ENCODE results near the gene CYB5R2. TPM values are rescaled to one million over a fixed set of nuclear protein-coding genes. Genes with fewer than 3 reads are reported as not detected.

The CYB5R2 gene
- total and polyA plus RNA-seq, 10 donors: 1.2 to 5.3 (median 2.8) TPM

DNA sequence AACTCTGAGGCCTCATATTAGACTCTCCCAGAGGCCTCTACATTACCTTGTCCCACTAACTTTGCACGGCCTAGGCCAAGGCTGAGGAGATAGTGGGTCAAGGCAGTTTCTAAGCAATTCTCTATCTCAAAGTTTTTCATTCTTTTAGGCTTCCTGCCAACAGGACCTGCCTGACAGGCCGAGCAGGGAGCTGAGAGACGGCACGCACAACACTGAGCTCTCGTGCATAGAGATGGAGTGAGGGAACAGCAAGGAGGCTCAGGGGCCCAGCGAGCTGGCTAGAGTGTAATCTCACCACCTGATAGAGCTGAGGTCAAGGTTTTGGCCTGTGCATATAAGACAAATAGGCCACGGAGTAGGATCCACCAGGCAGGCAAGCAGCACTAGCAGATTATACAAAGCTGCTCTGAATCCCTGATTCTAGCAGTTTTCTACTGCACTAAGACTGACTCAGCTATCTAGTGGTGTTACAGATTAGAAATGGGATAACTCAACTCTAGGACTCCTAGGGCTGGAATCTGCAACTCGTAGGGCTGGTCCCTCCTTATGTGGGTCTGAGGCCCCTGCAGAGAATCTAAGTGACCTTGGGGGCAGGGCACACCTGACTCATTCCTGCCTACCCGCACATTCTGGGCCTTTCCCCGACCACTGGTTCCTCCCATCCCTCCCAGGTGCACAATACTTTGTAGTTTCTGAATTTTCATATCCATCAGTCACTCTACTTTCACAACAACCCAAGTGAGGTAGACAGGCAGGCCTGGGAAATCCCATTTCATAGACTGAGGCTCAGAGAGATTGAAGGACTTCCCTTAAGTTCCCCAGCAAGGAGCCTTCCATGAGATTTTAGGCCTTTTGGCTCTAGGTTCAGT, 1.7 kb downstream of the CYB5R2 start:
- peaks cover 2 to 63% (median 35%) of the 10 kb centered on the region in 7 donors for H3K27me3 ChIP-seq (replicated peaks in 1 of 7)
- 74 to 85% (median 84%) methylated on average over 10 of the region's 10 CpGs for WGBS, 5 donors
- no peak overlapping the region for H3K4me3 ChIP-seq
- intact Hi-C loops (cut with DNase I; ENCODE audit: low total_unique reads): no loop called here
- H3K27ac ChIP-seq: no peak overlapping the region
- DNase-seq: no peak
- H3K4me1 ChIP-seq: peaks cover 0 to 23% (median 16%) of the 10 kb centered on the region in 6 donors
- H3K36me3 ChIP-seq: peaks cover 0 to 4% (median 0%) of the 10 kb centered on the region in 6 donors
- no peak for TF ChIP-seq CTCF (IDR thresholded peaks at IDR 0.05 in 8 of 11, conservative IDR thresholded peaks at IDR 0.05 in 3 of 11)
- TF ChIP-seq POLR2AphosphoS5 (IDR thresholded peaks at IDR 0.05): no peak
- no peak for TF ChIP-seq POLR2A (IDR thresholded peaks at IDR 0.05)
- peaks cover 0 to under 1% (median 0%) of the 10 kb centered on the region in 8 donors for H3K9me3 ChIP-seq

GRCh38 chr11:7670641-7671040, 2.7 kb downstream of the CYB5R2 start:
- 48 to 93% (median 59%) methylated on average over 4 of the region's 4 CpGs for WGBS, 5 donors
- TF ChIP-seq POLR2A (IDR thresholded peaks at IDR 0.05): no peak
- no peak for TF ChIP-seq POLR2AphosphoS5 (IDR thresholded peaks at IDR 0.05)
- no peak for TF ChIP-seq CTCF (IDR thresholded peaks at IDR 0.05 in 8 of 11, conservative IDR thresholded peaks at IDR 0.05 in 3 of 11)
- Histone ChIP-seq H3K9me3 (no peaks in the 10 kb centered on the region), H3K27me3 (replicated peaks in 1 of 7) (peaks cover 2 to 61% (median 35%) of the 10 kb centered on the region in 7 donors), H3K4me3 (no peak overlapping the region), H3K27ac (no peak overlapping the region), H3K4me1 (peaks cover 0 to 23% (median 18%) of the 10 kb centered on the region in 6 donors), H3K36me3 (peaks cover 0 to 6% (median 0%) of the 10 kb centered on the region in 6 donors)
- intact Hi-C loops (cut with DNase I; ENCODE audit: low total_unique reads): no loop called here
- no peak for DNase-seq

DNA sequence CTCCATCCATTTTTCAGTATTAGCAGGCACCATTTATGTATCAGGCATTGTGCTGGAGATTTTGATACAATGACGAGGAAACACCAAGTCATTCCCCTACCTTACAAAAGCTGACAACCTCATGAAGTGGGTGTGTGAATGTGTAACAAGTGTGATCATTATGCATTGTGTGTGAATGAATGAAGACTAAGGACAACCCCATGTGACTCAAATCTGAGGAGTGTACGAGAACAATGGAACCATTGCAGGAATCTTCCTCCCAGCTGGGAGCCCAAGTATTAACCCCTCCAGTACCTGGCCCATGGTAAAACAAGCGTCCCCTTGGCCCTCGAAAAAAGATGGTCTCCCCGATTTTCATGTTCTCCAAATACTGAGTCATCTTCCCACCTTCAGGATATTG, 4.4 kb downstream of the CYB5R2 start:
- Histone ChIP-seq H3K4me3 (no peak overlapping the region), H3K27ac (no peak overlapping the region), H3K9me3 (no peaks in the 10 kb centered on the region), H3K4me1 (peaks cover 0 to 18% (median 14%) of the 10 kb centered on the region in 6 donors), H3K36me3 (peaks cover 0 to 6% (median 0%) of the 10 kb centered on the region in 6 donors), H3K27me3 (replicated peaks in 1 of 7) (peaks cover 2 to 51% (median 26%) of the 10 kb centered on the region in 7 donors)
- intact Hi-C loops (cut with DNase I; ENCODE audit: low total_unique reads): no loop called here
- DNase-seq: no peak
- 63 to 83% (median 76%) methylated on average over 5 of the region's 5 CpGs for WGBS, 5 donors
- TF ChIP-seq CTCF (IDR thresholded peaks at IDR 0.05 in 8 of 11, conservative IDR thresholded peaks at IDR 0.05 in 3 of 11) (no peak), POLR2A (IDR thresholded peaks at IDR 0.05) (no peak), POLR2AphosphoS5 (IDR thresholded peaks at IDR 0.05) (no peak)

GRCh38 chr11:7668464-7668863, 4.8 kb downstream of the CYB5R2 start:
- Histone ChIP-seq H3K27me3 (replicated peaks in 1 of 7) (peaks cover 2 to 47% (median 22%) of the 10 kb centered on the region in 7 donors), H3K36me3 (peaks cover 0 to 6% (median 0%) of the 10 kb centered on the region in 6 donors), H3K27ac (no peak overlapping the region), H3K4me3 (no peak overlapping the region), H3K9me3 (no peaks in the 10 kb centered on the region), H3K4me1 (peaks cover 0 to 13% (median 10%) of the 10 kb centered on the region in 6 donors)
- WGBS, 5 donors: 81 to 89% (median 86%) methylated on average over 7 of the region's 7 CpGs
- no peak for DNase-seq
- no peak for TF ChIP-seq CTCF (IDR thresholded peaks at IDR 0.05 in 8 of 11, conservative IDR thresholded peaks at IDR 0.05 in 3 of 11)
- TF ChIP-seq POLR2A (IDR thresholded peaks at IDR 0.05): no peak
- TF ChIP-seq POLR2AphosphoS5 (IDR thresholded peaks at IDR 0.05): no peak
- intact Hi-C loops (cut with DNase I; ENCODE audit: low total_unique reads): no loop called here
